NCI-H187 treated with DMSO at 0.1 percent for 48 hours (cell line): Measurements from ENCODE around the gene TMEM163.

ENCODE experiments used
- DNase-seq: peaks from one replicate; lab custom pipeline; 2025; lab: John Stamatoyannopoulos, UW

Gene TMEM163

DNA sequence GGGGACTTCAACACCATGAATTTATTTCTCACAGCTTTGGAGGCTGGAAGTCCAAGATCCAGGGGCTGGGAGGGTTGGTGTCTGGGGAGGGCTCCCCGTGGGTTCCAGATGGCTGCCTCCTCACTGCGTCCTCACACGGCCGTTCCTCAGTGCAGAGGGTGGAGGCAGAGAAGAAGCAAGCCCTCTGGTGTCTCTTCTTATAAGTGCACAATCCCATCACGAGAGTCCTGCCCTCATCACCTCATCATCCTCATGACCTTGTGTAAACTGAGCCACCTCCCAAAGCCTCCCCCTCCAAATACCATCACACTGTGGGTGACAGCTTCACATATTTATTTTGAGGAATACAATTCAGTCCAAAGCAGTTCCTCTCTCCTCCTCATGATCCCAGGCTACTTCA, 26.3 kb downstream of the TMEM163 start:
- no peak for DNase-seq

DNA sequence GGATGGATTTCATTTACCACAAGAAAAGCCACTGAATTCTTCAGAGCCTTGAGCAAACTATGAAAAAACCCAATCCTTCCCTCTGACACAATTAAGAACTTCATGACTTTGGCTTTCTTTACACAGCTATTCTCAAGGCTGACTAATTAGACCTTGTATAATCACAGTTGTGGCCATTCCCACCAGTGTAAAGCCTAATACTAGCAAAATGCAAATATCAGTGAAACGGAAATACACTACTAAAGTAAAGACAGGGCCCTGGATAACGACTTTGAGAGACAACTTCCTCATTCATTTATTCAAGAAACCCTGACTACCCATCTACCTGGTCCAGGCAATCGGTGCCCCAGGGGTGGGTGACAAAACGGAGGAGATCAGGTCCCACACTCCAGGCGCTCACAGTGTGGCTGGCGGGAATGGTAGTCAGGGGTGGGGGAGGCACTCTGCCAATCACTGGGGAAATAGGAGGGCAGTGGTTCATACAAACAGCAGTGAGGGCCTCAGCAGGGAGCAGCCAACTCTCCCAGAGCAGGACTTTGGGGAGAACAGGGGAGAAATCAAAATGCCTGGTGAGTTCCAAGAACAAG, 28.1 kb downstream of the TMEM163 start:
- DNase-seq, result no peak

DNA sequence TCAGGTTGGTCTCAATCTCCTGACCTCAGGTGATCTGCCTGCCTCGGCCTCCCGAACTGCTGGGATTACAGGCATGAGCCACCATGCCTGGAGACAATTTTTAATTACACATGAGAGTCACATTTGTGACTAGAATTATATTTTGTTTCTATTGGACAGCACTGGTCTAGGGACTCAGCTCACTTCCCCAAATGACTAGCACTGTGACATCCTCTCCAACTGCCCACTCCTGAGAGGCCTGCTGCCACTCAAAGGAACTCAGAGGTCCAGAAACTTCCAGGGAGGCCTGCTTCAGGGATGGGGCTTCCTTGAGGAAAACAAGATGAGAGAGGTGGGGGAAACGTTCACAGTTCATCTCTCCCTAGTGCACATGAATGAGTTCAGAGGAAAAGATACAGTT, 29.5 kb downstream of the TMEM163 start:
- no peak for DNase-seq

DNA sequence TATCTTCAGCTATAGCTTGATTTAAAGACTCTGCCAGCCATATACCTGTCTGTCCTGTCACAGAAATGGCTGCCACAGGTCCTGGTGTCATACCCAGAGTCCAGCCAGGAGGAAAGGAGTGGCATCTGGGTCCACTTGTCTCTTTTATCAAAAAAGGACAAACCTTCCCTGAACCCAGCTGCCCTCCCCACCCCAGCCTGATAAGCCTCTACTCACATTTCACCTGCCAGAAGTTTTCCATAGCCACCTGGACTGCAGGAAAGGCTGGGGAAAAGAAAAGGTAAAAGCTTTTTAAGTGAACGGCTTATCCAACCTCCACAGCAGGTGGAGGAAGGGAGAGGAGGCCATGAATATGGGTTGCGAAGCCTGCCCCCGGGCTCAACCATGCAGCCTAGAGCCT, 32.8 kb downstream of the TMEM163 start:
- DNase-seq, result no peak

DNA sequence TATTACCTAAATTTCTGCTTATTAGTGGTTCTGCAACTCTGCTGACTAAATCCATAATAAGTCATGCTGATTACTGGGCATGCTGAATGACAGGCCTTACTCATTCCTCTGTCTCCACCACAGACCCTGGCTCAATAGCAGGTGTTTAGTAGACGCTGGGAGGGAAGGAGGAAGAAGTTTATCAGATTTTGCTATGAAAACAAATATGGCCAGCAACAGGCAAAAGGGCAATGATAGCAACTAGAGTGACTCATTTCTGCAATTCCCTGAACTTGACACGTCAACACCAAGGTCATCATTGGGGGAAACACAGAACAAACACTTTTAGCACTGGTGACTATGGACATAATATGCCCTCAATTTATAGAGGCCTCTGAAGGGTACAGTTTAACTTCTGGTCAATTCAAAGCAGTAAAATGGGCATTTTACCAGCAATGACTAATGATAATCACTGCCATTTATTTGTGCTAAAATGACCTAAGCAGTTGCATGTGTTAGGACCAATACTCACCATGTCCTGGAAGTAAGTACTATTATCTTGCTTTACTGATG, 35.2 kb downstream of the TMEM163 start:
- DNase-seq, result no peak

DNA sequence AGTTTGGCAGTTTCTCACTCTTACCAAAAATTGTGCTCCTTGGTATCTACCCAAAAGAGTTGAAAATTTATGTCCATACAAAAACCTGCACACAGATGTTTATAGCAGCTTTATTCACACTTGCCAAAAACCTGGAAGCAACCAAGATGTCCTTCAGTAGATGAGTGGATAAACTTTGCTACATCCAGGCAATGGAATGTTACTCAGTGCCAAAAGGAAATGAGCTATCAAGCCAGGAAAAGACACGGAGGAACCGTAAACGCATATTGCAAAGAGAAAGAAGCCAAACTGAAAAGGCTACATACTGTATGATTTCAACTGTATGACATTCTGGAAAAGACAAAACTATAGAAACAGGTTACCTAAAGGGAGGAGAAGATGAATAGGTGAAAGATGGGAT, 36.1 kb downstream of the TMEM163 start:
- no peak for DNase-seq

DNA sequence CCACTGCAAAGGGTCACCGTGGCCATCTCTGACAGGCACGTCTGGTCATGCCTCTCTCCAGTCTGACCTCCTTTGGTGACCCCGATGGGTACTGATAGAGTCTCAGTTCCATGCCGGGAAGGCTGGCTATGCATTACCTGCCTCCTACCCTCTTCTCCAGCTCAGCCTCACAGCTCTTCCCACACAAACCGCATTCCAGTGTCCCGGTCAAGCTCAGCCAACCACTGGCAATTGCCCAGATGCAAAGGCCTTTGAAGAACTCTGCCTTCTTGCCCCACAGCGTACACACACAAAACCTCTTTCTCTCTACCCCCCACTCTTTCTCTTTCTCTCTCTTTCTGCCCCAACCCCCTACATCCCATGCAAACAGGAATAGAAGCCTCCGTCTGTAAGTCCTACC, 37.6 kb downstream of the TMEM163 start:
- DNase-seq, result no peak

DNA sequence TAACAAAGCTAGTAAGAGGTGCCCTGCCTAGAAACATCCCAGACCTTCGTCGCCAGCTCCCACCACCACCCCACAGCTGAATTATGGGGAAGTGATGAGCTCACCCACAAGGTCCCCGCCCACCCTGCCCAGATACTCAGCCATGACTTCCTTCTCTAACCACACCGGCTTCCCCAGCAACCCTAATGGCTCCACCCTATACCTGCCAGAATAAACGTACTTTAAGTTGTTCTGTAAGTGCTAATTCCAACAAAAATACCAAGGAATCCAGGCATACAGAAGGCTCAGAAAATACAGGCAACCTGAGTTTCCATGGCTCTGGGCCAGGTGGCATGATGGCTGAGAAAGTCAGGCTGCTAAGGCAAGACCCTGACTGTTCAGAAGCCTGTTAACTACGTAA, 39.1 kb downstream of the TMEM163 start:
- no peak for DNase-seq

DNA sequence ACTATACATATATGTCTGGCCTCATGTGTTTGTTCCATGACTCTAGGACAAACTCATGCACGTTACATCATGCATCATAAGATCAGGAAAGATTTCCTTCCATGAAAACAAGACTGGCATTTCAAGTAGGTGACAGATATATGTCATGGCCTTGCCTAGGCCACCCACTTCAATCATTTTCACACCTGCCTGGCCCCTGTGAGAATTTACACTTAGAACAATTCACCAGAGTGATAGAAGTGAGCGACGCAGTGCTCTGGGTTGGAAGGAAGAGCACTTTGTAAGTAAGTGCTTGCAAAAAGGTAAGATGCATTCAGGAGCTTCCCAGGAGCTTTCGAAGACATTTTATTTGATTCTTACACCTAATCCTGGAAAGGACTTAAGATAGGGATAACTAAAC, 39.5 kb downstream of the TMEM163 start:
- DNase-seq, result no peak

DNA sequence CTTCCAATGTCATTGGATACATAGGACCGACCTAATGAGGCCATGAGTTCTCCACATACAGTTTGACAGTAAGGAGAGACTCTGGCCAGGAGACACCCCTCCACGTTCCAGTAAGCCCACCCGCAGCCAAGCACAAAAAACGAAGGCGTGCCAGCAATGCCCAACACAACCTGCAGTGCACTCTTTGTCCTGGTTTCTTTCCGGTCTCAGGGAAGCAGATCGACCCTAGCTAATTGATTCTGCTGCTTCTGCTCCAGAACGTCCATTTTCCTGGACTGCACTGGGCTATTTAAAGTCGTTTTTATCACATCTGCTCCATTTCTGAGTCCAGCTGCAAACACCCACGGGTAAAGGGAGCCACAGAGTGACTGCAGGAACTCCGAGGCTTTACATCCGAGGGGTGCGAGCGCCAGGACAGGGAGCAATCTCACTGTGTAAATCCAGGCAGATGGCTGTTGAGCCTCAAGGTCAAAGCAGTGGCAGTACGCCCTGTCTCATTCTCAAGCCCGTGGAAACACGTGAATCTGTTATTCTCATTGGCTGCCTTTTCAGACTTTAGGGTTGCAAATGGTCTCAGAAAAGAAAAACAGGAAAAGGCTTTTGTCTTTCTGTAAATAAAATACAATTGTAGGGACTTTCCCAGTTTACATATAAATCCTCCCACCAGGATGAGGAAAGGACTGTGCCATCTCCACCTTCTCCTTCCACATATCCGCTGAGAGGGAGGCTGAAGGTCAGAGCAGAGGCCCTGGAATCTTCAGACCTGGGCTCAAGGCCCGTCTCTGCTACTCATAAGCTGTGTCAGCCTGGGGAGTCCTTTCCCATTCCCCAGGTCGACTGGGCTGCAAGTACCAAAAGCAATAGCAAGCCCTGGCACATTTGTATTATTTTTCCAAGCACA, 40.7 kb downstream of the TMEM163 start:
- no peak for DNase-seq

DNA sequence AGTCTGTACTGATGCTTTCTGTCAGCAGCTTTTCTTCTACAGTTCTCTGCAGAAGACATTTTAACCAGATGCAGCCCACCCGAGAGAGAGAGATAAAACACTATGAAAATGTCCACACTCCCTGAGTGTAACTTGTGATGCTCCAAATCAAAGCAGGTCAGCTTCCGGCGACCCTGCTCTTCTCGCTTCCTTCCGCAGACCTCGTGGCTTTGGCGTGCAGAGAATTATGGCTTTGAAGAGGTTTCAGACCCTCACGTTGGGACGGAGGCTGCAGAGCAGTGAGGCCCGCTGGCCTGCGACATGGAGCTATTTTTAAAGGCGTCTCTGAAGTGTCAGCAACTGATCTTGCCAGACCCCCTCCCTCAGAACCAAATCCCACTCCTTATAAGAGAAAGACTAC, 41.8 kb downstream of the TMEM163 start:
- no peak for DNase-seq

DNA sequence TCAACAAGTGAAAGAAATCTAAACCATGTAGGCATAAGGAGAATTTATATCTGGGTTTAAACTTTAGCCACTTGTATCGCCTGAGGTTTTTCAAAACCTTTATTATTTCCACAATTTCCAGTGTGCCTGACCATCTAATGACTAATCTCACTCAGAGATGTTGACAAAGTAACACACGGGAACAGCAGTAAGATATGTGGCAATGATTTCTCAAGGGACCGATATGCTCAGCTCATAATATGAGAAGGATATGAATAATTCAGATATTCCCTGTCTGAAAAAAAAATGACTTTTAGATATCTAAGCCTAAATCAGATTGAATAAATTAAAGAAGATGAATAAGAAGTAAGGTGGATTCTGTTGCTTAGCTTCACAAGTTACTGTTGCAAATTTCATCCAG, 43.5 kb downstream of the TMEM163 start:
- DNase-seq, result no peak

DNA sequence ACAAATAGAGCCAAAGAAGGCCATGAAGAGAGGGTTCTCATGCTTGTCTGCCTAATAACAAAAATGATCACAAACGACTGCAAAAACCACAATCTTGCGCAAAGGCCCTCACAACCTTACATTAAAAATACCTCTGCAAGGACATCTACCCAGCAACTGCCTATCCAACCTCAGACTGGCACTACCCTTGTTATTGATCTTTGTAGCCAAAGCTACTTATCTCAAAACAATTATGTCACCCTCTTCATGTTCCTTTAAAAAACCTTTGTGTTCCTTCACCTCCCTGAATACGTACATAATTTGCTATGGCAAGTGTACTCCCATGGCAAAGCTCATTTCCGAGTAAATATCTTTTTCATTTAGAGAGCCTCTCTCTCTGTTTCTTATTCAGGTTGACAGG, 44.1 kb downstream of the TMEM163 start:
- DNase-seq, result no peak

DNA sequence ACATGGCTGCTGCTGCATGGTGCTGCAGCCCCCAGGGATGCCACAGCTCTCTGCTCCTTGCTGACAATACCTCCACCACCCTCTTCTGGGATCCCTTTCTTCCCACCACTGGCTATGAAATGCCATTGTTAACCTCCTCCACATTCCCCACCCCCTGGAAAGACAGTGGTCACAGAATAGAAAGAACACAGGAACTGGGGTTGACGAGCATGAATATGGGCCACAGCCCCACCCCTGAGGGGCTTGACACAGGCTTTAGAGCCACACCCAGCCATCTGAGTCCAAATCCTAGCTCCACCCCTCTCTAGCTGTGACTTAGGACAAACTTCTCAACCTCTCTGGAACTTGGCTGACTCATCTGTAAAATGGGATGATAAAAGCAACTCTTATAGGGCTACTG, 47.3 kb downstream of the TMEM163 start:
- no peak for DNase-seq

DNA sequence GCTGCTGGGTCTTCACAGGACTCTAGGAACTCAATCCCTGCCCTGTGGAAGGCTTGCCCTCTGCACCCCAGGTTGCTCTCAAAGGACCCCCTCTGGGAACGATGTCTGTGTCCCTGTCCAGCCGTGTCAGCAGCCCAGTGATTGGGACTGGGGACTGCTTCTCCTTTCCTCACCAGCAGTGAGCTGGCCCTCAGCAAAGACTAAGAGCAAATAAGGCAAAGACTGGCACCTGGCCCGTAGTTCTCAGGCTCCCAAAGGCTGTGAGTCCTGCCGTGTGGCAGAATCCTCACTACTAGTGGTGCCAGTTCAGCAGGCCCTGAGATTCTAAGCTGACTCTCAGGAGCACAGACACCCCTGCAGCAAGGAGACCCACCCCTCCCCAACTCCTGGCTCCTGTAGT, 47.8 kb downstream of the TMEM163 start:
- DNase-seq, result no peak

DNA sequence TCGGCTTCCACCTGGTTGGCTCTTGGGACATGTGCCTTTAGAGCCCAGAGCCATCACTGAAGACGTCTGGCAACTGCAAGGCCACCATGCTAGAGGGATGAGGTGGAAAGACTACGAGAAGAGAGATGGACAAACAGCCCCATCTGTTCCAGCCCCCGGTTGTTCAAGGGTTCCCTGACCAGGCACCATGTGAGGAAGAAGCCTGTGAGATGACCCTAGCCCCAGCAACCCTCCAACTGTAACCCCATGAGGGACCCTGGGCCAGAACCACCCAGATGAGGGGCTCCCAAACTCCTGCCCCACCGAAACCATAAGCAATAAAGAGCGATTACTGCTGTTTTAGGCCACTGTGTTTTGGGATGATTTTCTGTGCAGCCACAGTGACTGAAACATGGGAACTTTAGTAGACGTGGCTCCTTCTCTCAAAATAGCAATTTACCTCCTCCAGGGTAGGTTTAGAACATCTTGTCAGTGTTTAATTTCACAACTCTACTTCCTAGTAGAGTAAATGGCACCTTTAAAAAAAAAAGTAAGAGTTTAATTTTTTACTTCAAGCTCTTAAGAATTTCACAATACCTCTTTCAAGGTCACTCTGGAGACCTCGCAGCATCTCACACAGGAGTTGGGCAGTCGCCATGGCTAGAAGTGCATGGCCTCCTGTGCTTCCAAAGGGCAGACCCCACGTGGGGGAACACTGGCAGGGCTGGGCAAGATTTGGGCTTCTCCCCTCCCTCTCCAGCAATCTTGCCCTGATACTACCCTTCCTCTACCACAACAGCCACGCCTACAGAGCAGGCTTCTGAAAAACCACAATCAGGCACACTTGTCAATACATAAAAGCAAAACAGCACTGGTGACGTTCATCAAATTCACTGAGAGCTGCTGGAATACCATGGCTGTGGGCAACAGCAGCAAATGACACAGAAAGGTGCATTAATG, 48.8 kb downstream of the TMEM163 start:
- DNase-seq, result no peak

DNA sequence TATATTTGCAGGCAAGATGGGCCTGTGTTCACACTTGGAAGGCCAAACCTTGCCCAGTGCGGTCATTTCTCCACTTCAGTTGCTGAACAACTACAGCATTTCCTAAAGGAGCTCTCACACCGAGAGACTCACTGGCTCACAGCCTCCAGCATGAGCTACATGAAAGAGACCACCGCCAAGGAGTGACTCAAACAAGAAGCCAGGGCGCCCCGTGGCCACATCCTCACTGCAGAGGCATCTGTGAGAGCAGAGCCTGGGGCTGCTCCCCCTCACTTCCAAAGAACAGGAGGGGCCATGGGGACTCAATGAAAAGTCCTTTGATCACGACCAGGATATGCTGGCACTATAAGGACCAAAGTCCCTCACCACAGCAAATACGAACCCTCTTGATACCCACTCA, 50.0 kb downstream of the TMEM163 start:
- no peak for DNase-seq

DNA sequence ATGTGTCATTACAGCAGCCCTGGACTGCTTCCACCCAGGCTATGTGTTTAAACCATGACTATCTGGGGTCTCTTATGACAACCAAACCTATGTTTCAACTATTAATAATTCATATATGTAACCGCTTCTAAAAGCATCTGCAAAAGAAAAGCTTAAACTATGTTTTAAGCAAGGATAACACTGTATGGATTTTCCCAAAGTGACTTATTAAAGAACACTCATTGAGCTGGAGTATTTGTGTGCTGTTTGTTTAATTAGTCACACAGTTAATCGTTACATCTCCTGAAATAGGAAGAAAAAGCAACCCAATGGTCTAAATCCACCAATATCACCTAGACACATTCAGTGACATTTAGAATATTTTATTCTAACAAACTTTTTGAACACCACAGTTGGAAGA, 51.3 kb downstream of the TMEM163 start:
- DNase-seq, result no peak

DNA sequence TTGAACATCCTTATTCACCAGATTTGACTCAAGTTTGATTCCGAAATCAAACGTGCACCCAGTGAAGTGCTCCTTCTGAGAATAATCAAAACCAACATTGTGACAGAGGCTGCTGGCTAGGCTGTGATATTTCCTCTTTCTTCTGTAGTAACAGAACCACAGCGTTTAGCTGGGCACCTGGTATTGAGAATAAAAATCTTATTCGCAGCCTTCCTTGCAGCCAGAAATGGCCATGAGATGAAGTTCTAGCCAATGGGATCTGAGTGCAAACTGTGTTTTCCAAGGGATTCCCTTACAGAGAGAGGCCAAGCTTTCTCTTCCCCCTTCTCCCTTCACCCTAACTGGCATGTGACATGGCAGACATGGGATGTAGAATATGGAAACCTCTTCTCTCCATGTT, 51.7 kb downstream of the TMEM163 start:
- DNase-seq, result no peak

DNA sequence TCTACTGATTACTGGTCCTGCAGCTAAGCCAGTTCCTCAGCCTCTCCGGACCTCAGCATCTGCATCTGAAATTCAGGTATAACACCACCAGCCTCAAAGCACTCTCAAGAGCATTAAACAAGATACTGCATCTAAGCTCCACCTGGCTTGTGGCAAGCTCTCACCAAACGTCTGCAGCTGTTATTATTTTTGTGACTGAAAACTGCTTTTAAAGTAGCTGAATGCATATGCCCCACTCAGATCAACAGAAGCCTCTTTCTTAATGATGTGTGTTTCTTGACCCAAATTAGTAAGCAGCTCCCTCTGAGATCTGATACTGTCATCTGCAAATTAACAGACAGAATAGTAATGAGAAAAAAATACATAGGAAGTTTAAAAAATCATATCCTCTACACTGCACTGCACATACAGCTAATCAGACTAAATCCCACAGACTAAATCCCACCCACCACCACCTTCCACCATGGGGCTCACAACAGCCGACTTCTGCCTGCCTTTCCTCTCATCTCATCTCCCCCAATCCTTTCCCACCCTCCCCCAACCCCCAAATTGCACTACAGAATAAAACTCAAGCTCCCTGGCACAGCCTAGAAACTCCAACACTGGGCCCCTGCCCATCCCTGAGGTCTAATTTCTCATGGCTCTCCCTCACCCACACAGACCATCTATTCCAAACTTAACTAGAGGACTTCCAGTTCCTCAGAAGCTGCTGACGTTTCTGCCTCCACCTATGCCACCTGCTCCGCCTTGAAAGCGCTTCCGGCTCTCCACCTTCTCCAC, 52.9 kb downstream of the TMEM163 start:
- DNase-seq, result no peak
